OCI-LY1 (cell line): ENCODE results near the gene WHRN.

Source experiments
- EZH2 ChIP-seq: fragments of 200-600 bp; sonication (generic), shearing (Covaris generic); IDR thresholded peaks from 2 replicates; pipeline ENCODE4 v1.8.0; 2017; ENCODE audit warnings: borderline replicate concordance, mixed run types, mild to moderate bottlenecking, antibody characterized with exemption, low read length, moderate library complexity, mixed read lengths
- TF ChIP-seq, protein P1 (sequence below): fragments of 200-600 bp; sonication (generic), shearing (Covaris generic); IDR thresholded peaks from 2 replicates; pipeline ENCODE4 v1.5.1; 2017; ENCODE audit warnings: mild to moderate bottlenecking, antibody characterized with exemption, low read length, moderate library complexity, mixed read lengths

DNA sequence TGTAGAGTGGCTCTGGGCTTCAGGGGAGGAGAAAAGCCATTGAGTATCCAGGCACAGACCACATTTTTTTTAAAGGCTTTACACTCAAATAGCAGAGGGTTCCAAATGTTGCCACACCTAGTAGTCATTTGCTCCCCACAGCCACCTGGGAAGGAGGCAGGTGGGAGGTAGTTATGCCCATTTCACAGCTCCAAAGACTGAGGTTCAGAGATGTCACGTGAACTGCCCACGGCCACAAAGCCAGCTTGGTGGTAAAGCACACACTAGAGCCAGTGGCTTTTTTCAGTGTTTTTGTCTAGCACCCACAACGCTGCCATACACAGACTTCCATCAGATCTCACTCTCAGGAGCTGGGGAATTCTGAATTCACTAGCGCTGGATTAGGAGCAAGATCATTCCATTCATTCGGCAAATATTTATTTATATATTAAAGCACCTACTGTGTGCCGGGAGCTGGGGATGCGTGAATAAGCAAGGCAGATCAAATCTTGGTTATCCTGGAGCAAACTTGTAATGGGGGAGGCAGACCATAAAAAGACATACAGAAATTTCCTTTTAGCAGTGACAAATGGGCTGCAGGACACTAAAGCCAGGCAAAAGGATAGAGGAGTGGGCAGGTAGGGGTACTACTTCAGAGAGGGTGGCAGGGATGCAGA lies 7.4 kb downstream of the WHRN start:
- no peak for TF ChIP-seq EZH2
- TF ChIP-seq, protein P1, sequence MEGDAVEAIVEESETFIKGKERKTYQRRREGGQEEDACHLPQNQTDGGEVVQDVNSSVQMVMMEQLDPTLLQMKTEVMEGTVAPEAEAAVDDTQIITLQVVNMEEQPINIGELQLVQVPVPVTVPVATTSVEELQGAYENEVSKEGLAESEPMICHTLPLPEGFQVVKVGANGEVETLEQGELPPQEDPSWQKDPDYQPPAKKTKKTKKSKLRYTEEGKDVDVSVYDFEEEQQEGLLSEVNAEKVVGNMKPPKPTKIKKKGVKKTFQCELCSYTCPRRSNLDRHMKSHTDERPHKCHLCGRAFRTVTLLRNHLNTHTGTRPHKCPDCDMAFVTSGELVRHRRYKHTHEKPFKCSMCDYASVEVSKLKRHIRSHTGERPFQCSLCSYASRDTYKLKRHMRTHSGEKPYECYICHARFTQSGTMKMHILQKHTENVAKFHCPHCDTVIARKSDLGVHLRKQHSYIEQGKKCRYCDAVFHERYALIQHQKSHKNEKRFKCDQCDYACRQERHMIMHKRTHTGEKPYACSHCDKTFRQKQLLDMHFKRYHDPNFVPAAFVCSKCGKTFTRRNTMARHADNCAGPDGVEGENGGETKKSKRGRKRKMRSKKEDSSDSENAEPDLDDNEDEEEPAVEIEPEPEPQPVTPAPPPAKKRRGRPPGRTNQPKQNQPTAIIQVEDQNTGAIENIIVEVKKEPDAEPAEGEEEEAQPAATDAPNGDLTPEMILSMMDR: no peak
